SK-N-SH (cell line): Measurements from ENCODE around the gene DNM2. TPM values are rescaled to one million over a fixed set of nuclear protein-coding genes. Genes with fewer than 3 reads are reported as not detected.
A peak's percentile ranks its signal among the peaks of the same experiment; 100 is the strongest.

ENCODE experiments used
- CTCF ChIA-PET: fragments of 300-600, 350-600 bp; formaldehyde crosslinking; extraction: SDS; loops from one replicate; lab custom pipeline; 2021; lab: Yijun Ruan, JAX
- POLR2A ChIA-PET: fragments of 350-600 bp; sonication (Branson Sonifier 250); formaldehyde crosslinking; extraction: SDS; loops from one replicate; lab custom pipeline; 2020; ENCODE audit warnings: antibody characterized with exemption, inconsistent platforms; lab: Yijun Ruan, JAX
- DNase-seq: peaks from one replicate; pipeline ENCODE4 v3.0.0; 2012
- H2AFZ ChIP-seq: fragments of 200-600 bp; sonication (generic); 2 replicates; pipeline ENCODE4 v1.8.1; 2016; ENCODE audit warnings: antibody characterized with exemption, mild to moderate bottlenecking, low read depth
- H3F3A ChIP-seq: fragments of 200-600 bp; sonication (generic); replicated peaks from 2 replicates; pipeline ENCODE3; 2016; ENCODE audit warnings: antibody characterized with exemption, mild to moderate bottlenecking; ENCODE audit not compliant: insufficient read depth
- H3K27ac ChIP-seq, 2 experiments: fragments of 200-500 bp in 1 of 2; fragments of 200-600 bp in 1 of 2; sonication (Bioruptor generic) in 1 of 2; sonication (generic), shearing (Covaris generic) in 1 of 2; 2 replicates each; pipeline versions ENCODE4 v1.5.1 to v1.6.1; 2014 to 2016; ENCODE audit warnings: low read depth in 2 of 2, inconsistent platforms in 1 of 2, low read length in 1 of 2, mild to moderate bottlenecking in 1 of 2, mixed read lengths in 1 of 2
- H3K27me3 ChIP-seq: fragments of 200-600 bp; sonication (generic), shearing (Covaris generic); 2 replicates; pipeline ENCODE4 v1.6.1; 2016; ENCODE audit warnings: mixed run types; ENCODE audit not compliant: insufficient read depth
- H3K36me3 ChIP-seq, 2 experiments: fragments of 200-500 bp in 1 of 2; fragments of 200-600 bp in 1 of 2; sonication (Bioruptor generic) in 1 of 2; sonication (generic) in 1 of 2; replicated peaks in 1 of 2; 2 replicates each; pipeline versions ENCODE3 to v1.5.1; 2014 to 2016; ENCODE audit warnings: low read length in 1 of 2, mild to moderate bottlenecking in 1 of 2; ENCODE audit not compliant: insufficient read depth in 2 of 2, control insufficient read depth in 1 of 2
- H3K4me1 ChIP-seq, 2 experiments: fragments of 200-500 bp in 1 of 2; fragments of 200-600 bp in 1 of 2; sonication (Bioruptor generic) in 1 of 2; sonication (generic), shearing (Covaris generic) in 1 of 2; 2 replicates each; pipeline versions ENCODE4 v1.5.1 to v1.6.1; 2014 to 2016; ENCODE audit warnings: low read depth in 1 of 2, low read length in 1 of 2, mixed run types in 1 of 2; ENCODE audit not compliant: insufficient read depth in 2 of 2, control insufficient read depth in 1 of 2
- H3K4me2 ChIP-seq: fragments of 200-600 bp; sonication (generic), shearing (Covaris generic); 2 replicates; pipeline ENCODE4 v1.6.1; 2017; ENCODE audit warnings: mixed run types
- H3K4me3 ChIP-seq, 2 experiments: fragments of 200-500 bp in 1 of 2; fragments of 200-600 bp in 1 of 2; sonication (Bioruptor generic) in 1 of 2; sonication (generic), shearing (Covaris generic) in 1 of 2; 2 replicates each; pipeline versions ENCODE4 v1.5.1 to v1.8.1; 2014 to 2016; ENCODE audit warnings: low read depth in 2 of 2, inconsistent platforms in 1 of 2, low read length in 1 of 2, mild to moderate bottlenecking in 1 of 2, mixed read lengths in 1 of 2, moderate library complexity in 1 of 2
- H3K79me2 ChIP-seq: fragments of 200-600 bp; sonication (generic); 2 replicates; pipeline ENCODE4 v1.8.1; 2017; ENCODE audit warnings: mild to moderate bottlenecking; ENCODE audit not compliant: insufficient read depth
- H3K9ac ChIP-seq: fragments of 200-600 bp; sonication (generic); 2 replicates; pipeline ENCODE4 v1.6.1; 2017; ENCODE audit warnings: mixed run types
- H3K9me2 ChIP-seq: fragments of 200-600 bp; sonication (generic); 2 replicates; pipeline ENCODE4 v1.6.1; 2017; ENCODE audit warnings: mixed run types
- H3K9me3 ChIP-seq: fragments of 200-600 bp; sonication (generic); 2 replicates; pipeline ENCODE4 v1.6.1; 2017; ENCODE audit warnings: mixed run types, mild to moderate bottlenecking, moderate library complexity
- H4K20me1 ChIP-seq: fragments of 200-600 bp; sonication (generic); 2 replicates; pipeline ENCODE4 v1.6.1; 2017; ENCODE audit warnings: mild to moderate bottlenecking, mixed run types; ENCODE audit not compliant: insufficient read depth
- ELF1 ChIP-seq: IDR thresholded peaks from 2 replicates; pipeline ENCODE4 v1.4.0; 2012
- EP300 ChIP-seq, 2 experiments: IDR thresholded peaks; 2 replicates each; pipeline versions ENCODE4 v1.4.0 to v1.6.1; 2012; ENCODE audit warnings: borderline replicate concordance in 1 of 2, low read depth in 1 of 2, low read length in 1 of 2
- EZH2phosphoT487 ChIP-seq: fragments of 200-600 bp; sonication (generic); IDR thresholded peaks from 2 replicates; pipeline ENCODE4 v1.6.1; 2017; ENCODE audit warnings: low read depth, mixed run types, mild to moderate bottlenecking, antibody characterized with exemption, moderate library complexity, borderline replicate concordance
- FOSL2 ChIP-seq: IDR thresholded peaks from 2 replicates; pipeline ENCODE4 v1.4.0; 2012; ENCODE audit warnings: low read depth, mild to moderate bottlenecking, moderate library complexity, borderline replicate concordance
- FOXM1 ChIP-seq: IDR thresholded peaks from 2 replicates; pipeline ENCODE4 v1.4.0; 2012; ENCODE audit warnings: low read depth, mild to moderate bottlenecking
- GABPA ChIP-seq: IDR thresholded peaks from 2 replicates; pipeline ENCODE4 v1.4.0; 2012; ENCODE audit warnings: low read depth, mild to moderate bottlenecking
- MEF2A ChIP-seq: IDR thresholded peaks from 2 replicates; pipeline ENCODE4 v1.4.0; 2012; ENCODE audit warnings: low read depth, borderline replicate concordance
- RAD21 ChIP-seq: IDR thresholded peaks from 2 replicates; pipeline ENCODE4 v1.6.1; 2012; ENCODE audit warnings: mild to moderate bottlenecking, low read length
- RCOR1 ChIP-seq: fragments of 150-350 bp; IDR thresholded peaks from 2 replicates; pipeline ENCODE4 v1.6.1; 2017; ENCODE audit warnings: antibody characterized with exemption, low read length
- RXRA ChIP-seq: IDR thresholded peaks from 2 replicates; pipeline ENCODE4 v1.4.0; 2012; ENCODE audit warnings: low read depth, mild to moderate bottlenecking, borderline replicate concordance
- SMC3 ChIP-seq: IDR thresholded peaks from 2 replicates; pipeline ENCODE4 v1.6.1; 2012; ENCODE audit warnings: low read depth, low read length, improper control_type of control experiment
- TEAD4 ChIP-seq: IDR thresholded peaks from 2 replicates; pipeline ENCODE4 v1.4.0; 2012; ENCODE audit warnings: mild to moderate bottlenecking, borderline replicate concordance; ENCODE audit not compliant: insufficient read depth
- USF1 ChIP-seq: IDR thresholded peaks from 2 replicates; pipeline ENCODE4 v1.4.0; 2012; ENCODE audit warnings: low read depth, borderline replicate concordance
- WGBS: methylation state at CpG from one replicate; pipeline ENCODE4 v1.1.6; 2017; ENCODE audit warnings: low lambda C conversion rate; 5-methylcytosine and 5-hydroxymethylcytosine counted together
- polyA plus RNA-seq, 3 experiments: library from polyadenylated mRNA; depleted of rRNA; stranded (reverse); fragments of >200 nt; gene quantifications; 2 replicates each; pipeline ENCODE4 v1.2.3, GENCODE V29; 2012
- TF ChIP-seq, protein P1 (sequence below): IDR thresholded peaks from 2 replicates; pipeline ENCODE4 v1.4.0; 2012; ENCODE audit warnings: low read depth, borderline replicate concordance
- TF ChIP-seq, protein P2 (sequence below): IDR thresholded peaks from 2 replicates; pipeline ENCODE4 v1.6.1; 2012; ENCODE audit warnings: mild to moderate bottlenecking, low read depth, low read length, moderate library complexity

DNM2 gene
- polyA plus RNA-seq, 1 of the 3 experiments (the other 2 are of a cell fraction) = 52.5 TPM

DNA sequence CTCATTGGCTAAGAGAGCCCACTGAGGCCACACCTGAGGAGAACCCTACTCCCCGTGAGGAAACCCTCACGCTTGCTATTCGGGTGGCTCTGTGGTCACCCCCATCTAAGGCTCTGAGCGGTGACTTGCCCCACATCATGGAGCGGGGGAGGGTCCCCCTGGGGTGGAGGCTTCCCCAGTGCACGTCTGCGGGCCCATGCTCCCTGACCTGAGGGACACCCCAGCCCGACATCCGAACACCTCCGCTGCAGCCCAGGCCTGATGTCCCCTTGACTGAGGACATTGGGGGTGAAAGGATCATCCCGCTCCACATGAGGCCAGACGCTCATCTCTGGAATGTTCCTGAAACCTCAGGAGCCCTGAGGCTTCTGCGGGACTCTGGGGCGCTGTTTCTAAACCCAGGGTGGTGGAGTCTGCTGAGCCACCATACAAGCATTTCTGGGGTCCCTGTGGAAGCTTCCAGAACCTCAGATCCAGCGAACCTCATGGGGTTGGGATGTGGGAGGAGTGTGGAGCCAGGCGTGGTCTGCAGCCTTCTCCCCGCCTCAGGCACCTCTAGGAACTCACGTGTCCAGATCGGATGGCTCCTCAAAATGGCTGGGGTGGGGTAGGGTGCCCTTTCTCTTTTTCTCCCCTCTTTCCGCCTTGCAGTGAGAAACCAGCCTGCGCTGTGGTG is 98.2 kb downstream of the DNM2 start:
- H3K9ac ChIP-seq = peak overlapping the region; percentile 75; the same call in 1 of the 2 replicates
- H3F3A ChIP-seq = peaks cover 3% of the 10 kb centered on the region
- no peak overlapping the region for H2AFZ ChIP-seq
- WGBS = 93% methylated on average over 10 of the region's 21 CpGs
- no peak for DNase-seq
- ChIA-PET CTCF (no interaction called here), POLR2A (no interaction called here)
- H3K79me2 ChIP-seq = peaks cover 32% of the 10 kb centered on the region
- peak overlapping the region; percentile 87 for H3K4me2 ChIP-seq
- H3K27me3 ChIP-seq = no peaks in the 10 kb centered on the region
- no peak overlapping the region; a peak in 1 of 4 replicates for H3K4me3 ChIP-seq
- TF ChIP-seq, protein P1, sequence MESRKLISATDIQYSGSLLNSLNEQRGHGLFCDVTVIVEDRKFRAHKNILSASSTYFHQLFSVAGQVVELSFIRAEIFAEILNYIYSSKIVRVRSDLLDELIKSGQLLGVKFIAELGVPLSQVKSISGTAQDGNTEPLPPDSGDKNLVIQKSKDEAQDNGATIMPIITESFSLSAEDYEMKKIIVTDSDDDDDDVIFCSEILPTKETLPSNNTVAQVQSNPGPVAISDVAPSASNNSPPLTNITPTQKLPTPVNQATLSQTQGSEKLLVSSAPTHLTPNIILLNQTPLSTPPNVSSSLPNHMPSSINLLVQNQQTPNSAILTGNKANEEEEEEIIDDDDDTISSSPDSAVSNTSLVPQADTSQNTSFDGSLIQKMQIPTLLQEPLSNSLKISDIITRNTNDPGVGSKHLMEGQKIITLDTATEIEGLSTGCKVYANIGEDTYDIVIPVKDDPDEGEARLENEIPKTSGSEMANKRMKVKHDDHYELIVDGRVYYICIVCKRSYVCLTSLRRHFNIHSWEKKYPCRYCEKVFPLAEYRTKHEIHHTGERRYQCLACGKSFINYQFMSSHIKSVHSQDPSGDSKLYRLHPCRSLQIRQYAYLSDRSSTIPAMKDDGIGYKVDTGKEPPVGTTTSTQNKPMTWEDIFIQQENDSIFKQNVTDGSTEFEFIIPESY = no peak
- no peak for TF ChIP-seq RAD21
- no peak for TF ChIP-seq FOXM1
- TF ChIP-seq TEAD4 = no peak
- no peak for TF ChIP-seq MEF2A
- TF ChIP-seq, protein P2, sequence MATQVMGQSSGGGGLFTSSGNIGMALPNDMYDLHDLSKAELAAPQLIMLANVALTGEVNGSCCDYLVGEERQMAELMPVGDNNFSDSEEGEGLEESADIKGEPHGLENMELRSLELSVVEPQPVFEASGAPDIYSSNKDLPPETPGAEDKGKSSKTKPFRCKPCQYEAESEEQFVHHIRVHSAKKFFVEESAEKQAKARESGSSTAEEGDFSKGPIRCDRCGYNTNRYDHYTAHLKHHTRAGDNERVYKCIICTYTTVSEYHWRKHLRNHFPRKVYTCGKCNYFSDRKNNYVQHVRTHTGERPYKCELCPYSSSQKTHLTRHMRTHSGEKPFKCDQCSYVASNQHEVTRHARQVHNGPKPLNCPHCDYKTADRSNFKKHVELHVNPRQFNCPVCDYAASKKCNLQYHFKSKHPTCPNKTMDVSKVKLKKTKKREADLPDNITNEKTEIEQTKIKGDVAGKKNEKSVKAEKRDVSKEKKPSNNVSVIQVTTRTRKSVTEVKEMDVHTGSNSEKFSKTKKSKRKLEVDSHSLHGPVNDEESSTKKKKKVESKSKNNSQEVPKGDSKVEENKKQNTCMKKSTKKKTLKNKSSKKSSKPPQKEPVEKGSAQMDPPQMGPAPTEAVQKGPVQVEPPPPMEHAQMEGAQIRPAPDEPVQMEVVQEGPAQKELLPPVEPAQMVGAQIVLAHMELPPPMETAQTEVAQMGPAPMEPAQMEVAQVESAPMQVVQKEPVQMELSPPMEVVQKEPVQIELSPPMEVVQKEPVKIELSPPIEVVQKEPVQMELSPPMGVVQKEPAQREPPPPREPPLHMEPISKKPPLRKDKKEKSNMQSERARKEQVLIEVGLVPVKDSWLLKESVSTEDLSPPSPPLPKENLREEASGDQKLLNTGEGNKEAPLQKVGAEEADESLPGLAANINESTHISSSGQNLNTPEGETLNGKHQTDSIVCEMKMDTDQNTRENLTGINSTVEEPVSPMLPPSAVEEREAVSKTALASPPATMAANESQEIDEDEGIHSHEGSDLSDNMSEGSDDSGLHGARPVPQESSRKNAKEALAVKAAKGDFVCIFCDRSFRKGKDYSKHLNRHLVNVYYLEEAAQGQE = no peak
- no peak for TF ChIP-seq USF1
- TF ChIP-seq RXRA = no peak
- no peak for TF ChIP-seq ELF1
- TF ChIP-seq EZH2phosphoT487 = no peak
- TF ChIP-seq RCOR1 = no peak
- TF ChIP-seq EP300 (IDR thresholded peaks at IDR 0.05; ENCODE audit: borderline replicate concordance in 1 of 2, low read depth in 1 of 2, low read length in 1 of 2) = no peak
- no peak for TF ChIP-seq GABPA
- TF ChIP-seq FOSL2 = no peak
- TF ChIP-seq SMC3 = no peak
- H3K9me3 ChIP-seq = no peaks in the 10 kb centered on the region
- peaks cover 2 to 17% of the 10 kb centered on the region in 2 experiments for H3K36me3 ChIP-seq
- peaks cover 37 to 56% of the 10 kb centered on the region in 2 experiments; a peak in 3 of 4 replicates for H3K4me1 ChIP-seq
- H3K27ac ChIP-seq = peak overlapping the region; percentile 91
- H3K9me2 ChIP-seq = no peaks in the 10 kb centered on the region
- H4K20me1 ChIP-seq = no peaks in the 10 kb centered on the region
